Activated CD8-positive, alpha-beta T cell treated with anti-CD3 and anti-CD28 coated beads for 36 hours (primary cell): ENCODE data around the gene TSSK2. TPM values are rescaled to one million over a fixed set of nuclear protein-coding genes. Genes with fewer than 3 reads are reported as not detected.

ENCODE experiments used
- ATAC-seq: fragments of 200-7000 bp; cut with Tn5 transposase; one replicate; pipeline ENCODE4 v1.10.0; 2021; ENCODE audit warnings: mild to moderate bottlenecking, moderate library complexity
- CTCF ChIA-PET: fragments of 350-600 bp; sonication (Branson Sonifier 250); formaldehyde crosslinking; loops from one replicate; lab custom pipeline; 2021; ENCODE audit warnings: antibody characterized with exemption; lab: Charles Lee
- POLR2A ChIA-PET: fragments of 350-600 bp; sonication (Branson Sonifier 250); formaldehyde crosslinking; loops from one replicate; lab custom pipeline; 2021; ENCODE audit warnings: antibody characterized with exemption; lab: Charles Lee
- DNase-seq: peaks from one replicate; pipeline ENCODE4 v3.0.0-alpha.2; 2020
- H3K27ac Mint-ChIP-seq: one replicate; pipeline ENCODE4 v1.8.0; 2021; ENCODE audit warnings: mild to moderate bottlenecking, mixed read lengths
- H3K27me3 Mint-ChIP-seq: one replicate; pipeline ENCODE4 v1.8.0; 2021; ENCODE audit warnings: mixed read lengths
- H3K36me3 Mint-ChIP-seq: one replicate; pipeline ENCODE4 v1.8.0; 2021; ENCODE audit warnings: low read depth, mixed read lengths
- H3K4me1 Mint-ChIP-seq: one replicate; pipeline ENCODE4 v1.8.0; 2021; ENCODE audit warnings: low read depth, mixed read lengths
- H3K4me3 Mint-ChIP-seq: one replicate; pipeline ENCODE4 v1.8.0; 2021; ENCODE audit warnings: mild to moderate bottlenecking, moderate library complexity, mixed read lengths
- H3K9me3 Mint-ChIP-seq: one replicate; pipeline ENCODE4 v1.8.0; 2021; ENCODE audit warnings: mixed read lengths
- CTCF ChIP-seq: fragments of 200-600 bp; IDR thresholded peaks from one replicate; pipeline ENCODE4 v1.8.0; 2022; ENCODE audit warnings: antibody characterized with exemption, mild to moderate bottlenecking
- intact Hi-C: fragments of 100-400 bp; cut with micrococcal nuclease; formaldehyde crosslinking; loops from one replicate; pipeline ENCODE4 v1.10.0; 2022
- total RNA-seq, 2 experiments: library from RNA; stranded (reverse); gene quantifications; one replicate each; pipeline ENCODE4 v1.2.3, GENCODE V29; 2021

The TSSK2 gene
- total RNA-seq, 2 experiments from 2014 or later, result not detected

DNA sequence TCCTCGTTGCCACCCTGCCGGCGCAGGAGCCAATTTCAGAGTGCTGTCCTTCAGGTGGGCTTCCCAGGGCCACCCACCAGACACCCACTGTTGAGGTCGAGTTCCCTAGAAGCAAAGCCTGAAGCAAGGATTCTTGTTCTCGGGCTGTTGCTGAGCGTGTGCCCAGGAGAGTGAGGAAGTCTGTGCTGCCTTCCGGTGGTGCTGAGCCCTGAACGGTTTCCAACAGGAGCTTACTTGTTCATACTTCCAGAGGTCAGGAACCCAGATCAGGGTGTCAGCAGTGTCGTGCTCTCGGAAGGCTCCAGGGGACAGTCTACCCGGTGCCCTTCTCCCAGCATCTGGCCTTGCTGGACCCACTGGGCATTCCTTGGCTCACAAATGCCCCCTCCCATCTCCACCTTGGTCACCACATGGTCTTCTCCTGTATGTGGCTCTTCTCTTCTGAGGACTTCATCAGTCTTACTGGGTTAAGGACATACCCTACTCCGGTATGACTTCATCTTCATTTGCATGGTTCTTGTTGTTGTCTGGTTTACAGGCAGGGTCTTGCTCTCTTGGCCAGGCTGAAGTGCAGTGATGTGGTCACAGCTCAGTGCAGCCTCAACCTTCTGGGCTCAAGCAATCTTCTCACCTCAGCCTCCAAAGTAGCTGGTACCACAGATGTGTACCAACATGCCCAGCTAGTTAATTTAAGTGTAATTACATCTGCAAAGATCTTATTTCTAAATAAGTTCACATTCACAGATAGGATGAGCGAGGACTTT is 36.2 kb downstream of the TSSK2 start:
- no peak for TF ChIP-seq CTCF
- ChIA-PET CTCF (interaction anchor here (1.2 kb wide), 1 partner anchor 23 kb away, joined by 4 read pairs; the partner anchor contains the start of gene ESS2), POLR2A (interaction anchor here (1.4 kb wide), 1 partner anchor 23 kb away, joined by 4 read pairs; the partner anchor contains the start of gene ESS2)
- peaks cover 2% of the 10 kb centered on the region for H3K36me3 Mint-ChIP-seq
- intact Hi-C loops, result no loop called here
- H3K27me3 Mint-ChIP-seq, result peaks cover 32% of the 10 kb centered on the region
- H3K9me3 Mint-ChIP-seq, result no peaks in the 10 kb centered on the region
- no peak overlapping the region for H3K4me3 Mint-ChIP-seq
- ATAC-seq (no peak), DNase-seq (no peak)
- peaks cover 10% of the 10 kb centered on the region for H3K4me1 Mint-ChIP-seq
- no peak overlapping the region for H3K27ac Mint-ChIP-seq

- peaks cover 32% of the 10 kb centered on the region for H3K27me3 Mint-ChIP-seq
- ChIA-PET CTCF (no interaction called here), POLR2A (no interaction called here)
- peaks cover 18% of the 10 kb centered on the region for H3K4me1 Mint-ChIP-seq
- no peaks in the 10 kb centered on the region for H3K9me3 Mint-ChIP-seq
- H3K4me3 Mint-ChIP-seq, result no peak overlapping the region
- ATAC-seq, result no peak
- TF ChIP-seq CTCF, result no peak
- H3K27ac Mint-ChIP-seq, result no peak overlapping the region
- intact Hi-C loops, result no loop called here
- H3K36me3 Mint-ChIP-seq, result peaks cover 11% of the 10 kb centered on the region
- DNase-seq, result no peak
These were observed 37.2 kb downstream of the TSSK2 start for GRCh38 chr22:19168088-19168890.

DNA sequence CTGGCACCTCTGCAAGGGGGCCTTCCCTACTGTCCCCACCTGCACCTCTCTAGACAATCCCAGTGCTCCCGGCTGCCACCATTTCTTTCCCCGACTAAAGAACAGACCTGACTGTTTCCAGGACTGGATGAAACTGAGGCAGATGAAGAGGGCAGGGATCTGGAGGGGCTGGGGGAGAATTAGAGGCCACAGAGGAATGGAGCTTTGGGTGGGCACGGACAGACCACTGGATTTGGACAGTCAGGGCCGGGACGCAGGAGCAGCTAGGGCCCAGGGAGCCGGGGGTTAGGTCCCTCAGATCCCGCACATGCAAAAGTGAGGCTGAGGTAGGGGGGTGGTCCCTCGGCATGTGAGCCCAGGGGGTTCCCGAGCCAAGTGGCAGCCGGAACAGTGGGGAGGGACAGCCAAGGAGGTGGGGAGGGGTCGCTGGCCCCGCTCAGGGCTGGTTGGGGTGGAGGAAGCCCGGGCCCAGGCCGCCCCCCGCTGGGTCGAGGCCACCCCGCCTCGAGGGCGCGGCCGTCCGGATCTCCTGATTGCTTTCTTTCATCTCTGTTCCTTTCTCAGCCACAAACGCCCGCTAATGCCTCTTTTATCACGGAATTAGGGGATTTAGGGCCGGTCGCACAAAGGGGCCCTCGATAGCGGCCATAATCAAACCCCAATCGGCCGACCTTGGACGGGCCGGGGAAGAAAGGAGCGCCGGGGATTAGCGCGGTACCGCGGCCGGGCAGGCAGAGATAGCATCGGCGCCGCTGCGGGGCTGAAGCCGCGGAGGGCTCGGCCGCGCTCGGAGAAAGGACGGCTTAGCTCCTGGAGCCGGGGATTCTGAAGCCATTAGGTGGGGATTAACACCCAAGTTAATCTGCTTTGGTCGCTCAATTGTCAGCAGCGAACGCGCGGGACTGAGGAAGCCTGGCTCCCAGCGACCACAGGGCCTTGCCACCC is 38.2 kb downstream of the TSSK2 start:
- H3K27me3 Mint-ChIP-seq, result peaks cover 32% of the 10 kb centered on the region
- no peaks in the 10 kb centered on the region for H3K9me3 Mint-ChIP-seq
- H3K27ac Mint-ChIP-seq, result no peak overlapping the region
- ChIA-PET POLR2A (no interaction called here), CTCF (interaction anchor here (1.2 kb wide), 2 partner anchors 10 to 22 kb away, joined by 4 to 5 read pairs; partner anchors contain the start of gene SLC25A1)
- ATAC-seq (no peak), DNase-seq (no peak)
- no peak for TF ChIP-seq CTCF
- intact Hi-C loops, result no loop called here
- H3K4me3 Mint-ChIP-seq, result no peak overlapping the region
- peaks cover 14% of the 10 kb centered on the region for H3K36me3 Mint-ChIP-seq
- H3K4me1 Mint-ChIP-seq, result peaks cover 28% of the 10 kb centered on the region

DNA sequence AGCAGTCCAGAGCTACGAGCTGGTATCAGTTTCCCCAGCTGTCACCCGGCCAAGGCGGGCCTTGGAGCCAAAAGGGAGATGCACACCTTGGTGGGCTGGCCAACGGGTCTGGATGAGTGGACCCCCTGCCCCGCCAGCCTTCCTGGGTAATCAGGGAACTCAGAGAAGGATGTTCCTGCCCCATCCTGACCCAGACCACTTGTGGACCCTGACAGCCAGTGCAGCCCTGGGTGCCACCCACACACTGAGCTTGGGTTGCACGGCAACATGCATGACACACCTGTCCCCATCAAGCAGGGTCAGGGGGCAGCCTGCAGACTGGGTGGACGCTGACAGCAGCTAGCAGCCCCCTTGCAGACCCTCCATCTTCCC is 38.8 kb downstream of the TSSK2 start:
- H3K27me3 Mint-ChIP-seq, result peaks cover 29% of the 10 kb centered on the region
- ATAC-seq, result no peak
- intact Hi-C loops, result no loop called here
- no peaks in the 10 kb centered on the region for H3K9me3 Mint-ChIP-seq
- H3K4me3 Mint-ChIP-seq, result peak overlapping the region; percentile 92
- CTCF ChIA-PET, result interaction anchor here (1.2 kb wide), 2 partner anchors 9 to 23 kb away, joined by 4 to 5 read pairs; partner anchors contain the start of gene SLC25A1
- no peak for TF ChIP-seq CTCF
- no peak overlapping the region for H3K27ac Mint-ChIP-seq
- POLR2A ChIA-PET, result no interaction called here
- peaks cover 32% of the 10 kb centered on the region for H3K4me1 Mint-ChIP-seq
- H3K36me3 Mint-ChIP-seq, result peaks cover 14% of the 10 kb centered on the region
- DNase-seq, result no peak
